Large intestine (tissue), 3 donors: ENCODE data around the gene CEACAM4. TPM values are rescaled to one million over a fixed set of nuclear protein-coding genes. Genes with fewer than 3 reads are reported as not detected.

Experiments
- DNase-seq, 2 donors: peaks; one replicate each; pipeline versions ENCODE4 v3.0.0 to v3.0.0-alpha.2; 2013
- H3K27ac ChIP-seq: one replicate; pipeline ENCODE4 v1.5.1; 2013; ENCODE audit warnings: low read length
- H3K27me3 ChIP-seq: 2 replicates; pipeline ENCODE4 v1.6.1; 2013; ENCODE audit warnings: low read length; ENCODE audit not compliant: control insufficient read depth, insufficient read depth
- H3K36me3 ChIP-seq: 2 replicates; pipeline ENCODE4 v1.6.1; 2013; ENCODE audit warnings: low read length; ENCODE audit not compliant: control insufficient read depth, insufficient read depth
- H3K4me1 ChIP-seq: one replicate; pipeline ENCODE4 v1.6.1; 2013; ENCODE audit warnings: low read length; ENCODE audit not compliant: control insufficient read depth, insufficient read depth
- H3K4me3 ChIP-seq: one replicate; pipeline ENCODE4 v1.5.1; 2013; ENCODE audit warnings: low read length
- H3K9me3 ChIP-seq: one replicate; pipeline ENCODE4 v1.6.1; 2013; ENCODE audit warnings: mild to moderate bottlenecking, low read depth, low read length, moderate library complexity; ENCODE audit not compliant: control insufficient read depth
- WGBS: methylation state at CpG from one replicate; pipeline ENCODE4 v1.1.5; 2013; ENCODE audit warnings: low lambda C conversion rate; ENCODE audit not compliant: insufficient coverage; 5-methylcytosine and 5-hydroxymethylcytosine counted together
- polyA plus RNA-seq: library from polyadenylated mRNA; unstranded; fragments of 120-200 nt; gene quantifications from one replicate; pipeline ENCODE4 v1.2.1, GENCODE V29; 2013

Gene CEACAM4
- polyA plus RNA-seq, 1 donor, result 0.16 TPM

DNA sequence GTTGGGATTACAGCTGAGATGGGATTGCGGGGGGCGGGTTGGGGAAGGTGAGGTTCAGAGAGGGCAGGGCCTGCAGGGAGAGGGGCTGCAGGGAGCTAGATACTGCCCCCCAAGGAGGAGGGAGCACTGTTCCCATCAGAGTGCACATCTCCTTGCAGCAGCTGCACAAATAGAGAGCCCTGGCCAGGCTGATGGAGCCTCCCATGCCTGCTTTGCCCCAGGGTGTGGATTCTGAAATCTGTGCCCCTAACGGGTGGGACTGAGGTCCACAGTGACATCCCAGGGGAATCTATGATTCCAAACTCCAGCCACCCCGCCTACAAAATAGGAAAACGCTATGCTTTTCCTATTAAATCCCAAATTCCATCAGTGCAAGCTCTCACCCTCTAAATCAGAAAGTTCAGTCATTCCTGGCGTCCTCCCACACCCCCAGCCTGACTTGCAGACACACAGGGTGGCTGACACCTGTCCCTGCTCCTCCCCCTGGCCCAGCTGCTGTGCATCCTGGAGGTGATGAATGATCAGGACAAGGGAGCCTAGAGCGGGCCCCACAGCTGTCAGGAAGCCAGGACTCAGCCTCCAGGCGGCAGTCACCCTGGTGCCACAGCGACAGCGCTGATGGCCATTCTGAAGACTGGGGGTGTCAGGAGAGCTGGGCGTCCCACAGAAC lies 57.3 kb downstream of the CEACAM4 start:
- H3K4me1 ChIP-seq, result peaks cover 5% of the 10 kb centered on the region
- H3K36me3 ChIP-seq, result no peaks in the 10 kb centered on the region
- DNase-seq, result no peak
- no peak overlapping the region for H3K4me3 ChIP-seq
- no peaks in the 10 kb centered on the region for H3K9me3 ChIP-seq
- H3K27ac ChIP-seq, result no peak overlapping the region
- no CpG with 5 or more reads among the region's 11 CpGs for WGBS
- H3K27me3 ChIP-seq, result peaks cover 52% of the 10 kb centered on the region

Other genes starting within 250 kb of the CEACAM4 start
- 16.5 TPM for gene EXOSC5, start 229.7 kb downstream of the CEACAM4 start, polyA plus RNA-seq
- gene BCKDHA, start 229.3 kb downstream of the CEACAM4 start, polyA plus RNA-seq, result 16.3 TPM
- 29.7 TPM for gene B3GNT8, start 199.7 kb downstream of the CEACAM4 start, polyA plus RNA-seq
- gene DMAC2, start 187.2 kb downstream of the CEACAM4 start, polyA plus RNA-seq, result 79.4 TPM
- gene ERICH4, start 183.9 kb downstream of the CEACAM4 start, polyA plus RNA-seq, result 69.2 TPM
- gene CEACAM21, start 50.9 kb downstream of the CEACAM4 start, polyA plus RNA-seq, result 1.5 TPM
- 0.09 TPM for gene CEACAM7, start 61.2 kb upstream of the CEACAM4 start, polyA plus RNA-seq
- gene CEACAM5, start 81.6 kb upstream of the CEACAM4 start, polyA plus RNA-seq, result 18.8 TPM
- 16.1 TPM for gene CEACAM6, start 128.5 kb upstream of the CEACAM4 start, polyA plus RNA-seq
- gene CEACAM3, start 169.5 kb upstream of the CEACAM4 start, polyA plus RNA-seq, result 0.36 TPM
- gene LYPD4, start 217.6 kb upstream of the CEACAM4 start, polyA plus RNA-seq, result not detected
- gene DMRTC2, start 218.0 kb upstream of the CEACAM4 start, polyA plus RNA-seq, result not detected
- gene RPS19, start 233.2 kb upstream of the CEACAM4 start, polyA plus RNA-seq, result 2,618 TPM